Measurements from ENCODE around the gene ENTPD8. TPM values are rescaled to one million over a fixed set of nuclear protein-coding genes. Genes with fewer than 3 reads are reported as not detected.

Gene ENTPD8
- not detected for total RNA-seq

- POLR2A ChIA-PET = interaction anchor here (0.8 kb wide), 1 partner anchor 17 kb away, joined by 3 read pairs; no protein-coding TSS in a partner anchor
- CTCF ChIA-PET = interaction anchor here (4.0 kb wide), 1 partner anchor 18 kb away, joined by 25 read pairs; the partner anchor contains the start of genes EXD3 and NOXA1
Observed at GRCh38 chr9:137441289-137441934, at the start of gene ENTPD8. ENTPD8 (minus strand) TSS chr9:137441357; CDS start chr9:137438285, 3,072 bp downstream.

GRCh38 chr9:137490532-137491186 lies 49.5 kb upstream of the ENTPD8 start:
- ChIA-PET POLR2A (no interaction called here), CTCF (interaction anchor here (1.4 kb wide), 1 partner anchor 44 kb away, joined by 3 read pairs; no protein-coding TSS in a partner anchor)

GRCh38 chr9:137488906-137489305 lies 47.7 kb upstream of the ENTPD8 start:
- CTCF ChIA-PET = no interaction called here
- POLR2A ChIA-PET = no interaction called here

- CTCF ChIA-PET = no interaction called here
- POLR2A ChIA-PET = no interaction called here
Observed at GRCh38 chr9:137488327-137488653, 47.1 kb upstream of the ENTPD8 start.

- CTCF ChIA-PET = no interaction called here
Observed at GRCh38 chr9:137487454-137488326, 46.5 kb upstream of the ENTPD8 start.

GRCh38 chr9:137486545-137487453 lies 45.6 kb upstream of the ENTPD8 start:
- ChIA-PET POLR2A (no interaction called here), CTCF (no interaction called here)

More at GRCh38 chr9:137487454-137488326, 46.5 kb upstream of the ENTPD8 start:
- POLR2A ChIA-PET = no interaction called here

- ChIA-PET CTCF (no interaction called here), POLR2A (no interaction called here)
Observed at GRCh38 chr9:137486141-137486490, 45.0 kb upstream of the ENTPD8 start.

GRCh38 chr9:137485343-137486140 lies 44.4 kb upstream of the ENTPD8 start:
- POLR2A ChIA-PET = no interaction called here

GRCh38 chr9:137484551-137485315 lies 43.6 kb upstream of the ENTPD8 start:
- ChIA-PET CTCF (no interaction called here), POLR2A (no interaction called here)

More at GRCh38 chr9:137485343-137486140, 44.4 kb upstream of the ENTPD8 start:
- CTCF ChIA-PET = no interaction called here

- ChIA-PET POLR2A (no interaction called here), CTCF (no interaction called here)
Observed at GRCh38 chr9:137482094-137482781, 41.1 kb upstream of the ENTPD8 start.

GRCh38 chr9:137480686-137481683 lies 39.8 kb upstream of the ENTPD8 start:
- ChIA-PET POLR2A (no interaction called here), CTCF (no interaction called here)

GRCh38 chr9:137479892-137480685 lies 38.9 kb upstream of the ENTPD8 start:
- ChIA-PET CTCF (no interaction called here), POLR2A (no interaction called here)

GRCh38 chr9:137478962-137479861 lies 38.1 kb upstream of the ENTPD8 start:
- CTCF ChIA-PET = no interaction called here
- POLR2A ChIA-PET = no interaction called here

- CTCF ChIA-PET = no interaction called here
- POLR2A ChIA-PET = no interaction called here
Observed at GRCh38 chr9:137478613-137478961, 37.4 kb upstream of the ENTPD8 start.
